ENCODE measurements around the gene RASGRF2. TPM values are rescaled to one million over a fixed set of nuclear protein-coding genes. Genes with fewer than 3 reads are reported as not detected.
"Not testable (repeated sequence)": the region's sequence is repeated elsewhere in the genome, so short reads cannot be mapped to it uniquely, and the experiment has no call there.

RASGRF2 gene
- total RNA-seq, 1 donor from 2014 or later: 4.8 TPM

DNA sequence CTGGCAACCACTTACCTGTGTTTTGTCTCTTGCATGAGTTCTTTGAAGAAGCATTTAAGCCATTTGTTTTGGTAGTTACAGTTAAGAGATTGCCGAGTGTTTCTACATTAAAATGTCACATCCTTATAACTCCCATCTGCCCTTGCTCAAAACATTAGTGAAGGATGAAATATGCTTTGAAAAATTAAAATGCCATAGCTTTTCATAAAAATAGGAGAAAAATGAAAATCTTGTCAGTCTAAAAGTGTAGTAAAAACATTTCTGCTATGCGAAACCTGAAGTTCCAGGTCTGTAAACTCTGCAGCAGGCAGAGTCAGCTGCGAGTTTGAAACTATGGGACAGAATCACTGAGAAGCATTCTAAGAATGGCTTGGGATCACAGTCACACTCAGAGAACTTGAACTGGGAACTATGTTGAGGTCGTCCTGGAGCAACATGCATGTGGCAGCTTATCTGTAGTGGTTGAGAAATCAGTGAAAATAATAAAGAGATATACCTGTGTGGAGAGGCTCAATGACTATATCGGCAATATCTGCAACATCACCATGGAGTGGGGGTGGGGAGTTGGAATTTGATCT lies 67.4 kb downstream of the RASGRF2 start:
- H3K27ac ChIP-seq (replicated peaks): no peak overlapping the region
- H3K27me3 ChIP-seq (ENCODE audit: low read depth): peaks cover 8% of the 10 kb centered on the region
- no peak for DNase-seq
- H3K4me1 ChIP-seq: peaks cover 8% of the 10 kb centered on the region
- TF ChIP-seq, protein P1, sequence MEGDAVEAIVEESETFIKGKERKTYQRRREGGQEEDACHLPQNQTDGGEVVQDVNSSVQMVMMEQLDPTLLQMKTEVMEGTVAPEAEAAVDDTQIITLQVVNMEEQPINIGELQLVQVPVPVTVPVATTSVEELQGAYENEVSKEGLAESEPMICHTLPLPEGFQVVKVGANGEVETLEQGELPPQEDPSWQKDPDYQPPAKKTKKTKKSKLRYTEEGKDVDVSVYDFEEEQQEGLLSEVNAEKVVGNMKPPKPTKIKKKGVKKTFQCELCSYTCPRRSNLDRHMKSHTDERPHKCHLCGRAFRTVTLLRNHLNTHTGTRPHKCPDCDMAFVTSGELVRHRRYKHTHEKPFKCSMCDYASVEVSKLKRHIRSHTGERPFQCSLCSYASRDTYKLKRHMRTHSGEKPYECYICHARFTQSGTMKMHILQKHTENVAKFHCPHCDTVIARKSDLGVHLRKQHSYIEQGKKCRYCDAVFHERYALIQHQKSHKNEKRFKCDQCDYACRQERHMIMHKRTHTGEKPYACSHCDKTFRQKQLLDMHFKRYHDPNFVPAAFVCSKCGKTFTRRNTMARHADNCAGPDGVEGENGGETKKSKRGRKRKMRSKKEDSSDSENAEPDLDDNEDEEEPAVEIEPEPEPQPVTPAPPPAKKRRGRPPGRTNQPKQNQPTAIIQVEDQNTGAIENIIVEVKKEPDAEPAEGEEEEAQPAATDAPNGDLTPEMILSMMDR (IDR thresholded peaks at IDR 0.05; ENCODE audit: borderline replicate concordance): no peak
- H3K36me3 ChIP-seq: no peaks in the 10 kb centered on the region
- intact Hi-C loops (cut with micrococcal nuclease): no loop called here
- no peak overlapping the region for H3K4me3 ChIP-seq
- H3K9me3 ChIP-seq (replicated peaks): peaks cover 28% of the 10 kb centered on the region

DNA sequence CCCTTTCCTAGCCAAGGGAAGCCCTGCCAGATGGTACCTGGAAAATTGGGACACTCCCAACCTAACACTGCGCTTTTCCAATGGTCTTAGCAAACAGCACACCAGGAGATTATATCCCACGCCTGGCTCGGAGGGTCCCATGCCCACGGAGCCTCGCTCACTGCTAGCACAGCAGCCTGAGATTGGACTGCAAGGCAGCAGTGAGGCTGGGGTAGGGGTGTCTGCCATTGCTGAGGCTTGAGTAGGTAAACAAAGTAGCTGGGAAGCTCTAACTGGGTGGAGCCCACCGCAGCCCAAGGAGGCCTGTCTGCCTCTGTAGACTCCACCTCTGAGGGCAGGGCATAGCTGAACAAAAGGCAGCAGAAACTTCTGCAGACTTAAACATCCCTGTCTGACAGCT lies 68.7 kb downstream of the RASGRF2 start:
- H3K27me3 ChIP-seq (ENCODE audit: low read depth); intact Hi-C loops (cut with micrococcal nuclease); H3K4me1 ChIP-seq; DNase-seq; H3K4me3 ChIP-seq; H3K36me3 ChIP-seq; H3K27ac ChIP-seq (replicated peaks): not testable (repeated sequence)
- H3K9me3 ChIP-seq (replicated peaks): peaks cover 31% of the 10 kb centered on the region

DNA sequence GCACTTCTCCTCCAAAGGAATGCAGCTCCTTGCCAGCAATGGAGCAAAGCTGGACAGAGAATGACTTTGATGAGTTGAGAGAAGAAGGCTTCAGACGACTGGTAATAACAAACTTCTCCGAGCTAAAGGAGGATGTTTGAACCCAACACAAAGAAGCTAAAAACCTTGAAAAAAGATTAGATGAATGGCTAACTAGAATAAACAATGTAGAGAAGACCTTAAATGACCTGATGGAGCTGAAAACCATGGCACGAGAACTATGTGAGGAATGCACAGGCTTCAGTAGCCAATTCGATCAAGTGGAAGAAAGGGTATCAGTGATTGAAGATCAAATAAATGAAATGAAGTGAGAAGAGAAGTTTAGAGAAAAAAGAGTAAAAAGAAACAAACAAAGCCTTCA lies 69.6 kb downstream of the RASGRF2 start:
- H3K4me3 ChIP-seq; H3K36me3 ChIP-seq; intact Hi-C loops (cut with micrococcal nuclease); H3K4me1 ChIP-seq; DNase-seq; H3K27ac ChIP-seq (replicated peaks); H3K27me3 ChIP-seq (ENCODE audit: low read depth): not testable (repeated sequence)
- H3K9me3 ChIP-seq (replicated peaks): peaks cover 32% of the 10 kb centered on the region

DNA sequence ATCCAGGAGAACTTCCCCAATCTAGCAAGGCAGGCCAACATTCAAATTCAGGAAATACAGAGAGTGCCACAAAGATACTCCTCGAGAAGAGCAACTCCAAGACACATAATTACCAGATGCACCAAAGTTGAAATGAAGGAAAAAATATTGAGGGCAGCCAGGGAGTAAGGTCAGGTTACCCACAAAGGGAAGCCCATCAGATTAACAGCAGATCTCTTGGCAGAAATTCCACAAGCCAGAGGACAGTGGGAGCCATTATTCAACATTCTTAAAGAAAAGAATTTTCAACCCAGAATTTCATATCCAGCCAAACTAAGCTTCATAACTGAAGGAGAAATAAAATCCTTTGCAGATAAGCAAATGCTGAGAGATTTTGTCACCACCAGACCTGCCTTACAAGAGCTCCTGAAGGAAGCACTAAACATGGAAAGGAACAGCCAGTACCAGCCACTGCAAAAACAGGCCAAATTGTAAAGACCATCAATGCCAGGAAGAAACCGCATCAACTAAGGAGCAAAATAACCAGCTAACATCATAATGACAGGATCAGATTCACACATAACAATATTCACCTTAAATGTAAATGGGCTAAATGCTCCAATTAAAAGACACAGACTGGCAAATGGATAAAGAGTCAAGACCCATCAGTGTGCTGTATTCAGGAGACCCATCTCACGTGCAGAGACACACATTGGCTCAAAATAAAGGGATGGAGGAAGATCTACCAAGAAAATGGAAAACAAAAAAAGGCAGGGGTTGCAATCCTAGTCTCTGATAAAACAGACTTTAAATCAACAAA lies 70.3 kb downstream of the RASGRF2 start:
- DNase-seq; H3K36me3 ChIP-seq; H3K27me3 ChIP-seq (ENCODE audit: low read depth); intact Hi-C loops (cut with micrococcal nuclease); H3K27ac ChIP-seq (replicated peaks); H3K4me1 ChIP-seq; H3K4me3 ChIP-seq: not testable (repeated sequence)
- H3K9me3 ChIP-seq (replicated peaks): peaks cover 39% of the 10 kb centered on the region

DNA sequence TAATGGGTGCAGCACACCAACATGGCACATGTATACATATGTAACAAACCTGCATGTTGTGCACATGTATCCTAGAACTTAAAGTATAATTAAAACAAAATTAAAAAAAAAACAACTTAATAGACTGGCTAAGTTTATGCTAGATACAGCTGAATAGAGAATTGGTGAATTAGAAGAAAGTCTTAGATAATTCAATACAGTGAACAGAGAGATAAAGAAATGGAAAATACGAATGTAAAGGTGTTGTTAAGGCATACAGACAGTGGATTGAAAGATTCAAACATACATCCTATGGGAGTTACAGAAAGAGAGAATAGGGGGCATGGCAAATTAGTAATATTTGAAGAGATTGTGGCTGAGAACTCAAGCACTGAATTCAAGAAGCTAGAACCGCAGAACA lies 75.4 kb downstream of the RASGRF2 start:
- no peak for DNase-seq
- intact Hi-C loops (cut with micrococcal nuclease): no loop called here
- Histone ChIP-seq H3K27ac (replicated peaks) (no peak overlapping the region), H3K4me1 (no peaks in the 10 kb centered on the region), H3K36me3 (no peaks in the 10 kb centered on the region), H3K9me3 (replicated peaks) (peaks cover 35% of the 10 kb centered on the region), H3K4me3 (no peak overlapping the region), H3K27me3 (ENCODE audit: low read depth) (no peaks in the 10 kb centered on the region)
- TF ChIP-seq, protein P1 (IDR thresholded peaks at IDR 0.05; ENCODE audit: borderline replicate concordance): no peak

DNA sequence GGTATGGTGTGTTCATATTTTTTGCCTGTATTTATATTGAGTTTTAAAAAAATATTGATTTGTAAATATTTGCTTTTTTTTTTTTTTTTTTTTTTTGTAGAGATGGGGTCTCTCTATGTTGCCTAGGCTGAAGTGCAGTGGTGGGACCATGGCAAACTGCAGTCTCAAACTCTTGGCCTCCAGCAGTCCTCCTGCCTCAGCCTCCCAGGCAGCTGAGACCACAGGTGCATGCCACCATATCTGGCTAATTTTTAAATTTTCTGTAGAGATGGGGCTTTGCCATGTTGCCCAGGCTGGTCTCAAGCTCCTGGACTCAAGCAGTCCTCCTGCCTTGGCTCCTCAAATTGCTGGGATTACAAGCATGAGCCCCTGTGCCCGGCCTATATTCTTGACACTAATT lies 78.3 kb downstream of the RASGRF2 start:
- Histone ChIP-seq H3K36me3 (no peaks in the 10 kb centered on the region), H3K4me1 (no peaks in the 10 kb centered on the region), H3K27me3 (ENCODE audit: low read depth) (no peaks in the 10 kb centered on the region), H3K4me3 (no peak overlapping the region), H3K9me3 (replicated peaks) (peaks cover 27% of the 10 kb centered on the region), H3K27ac (replicated peaks) (no peak overlapping the region)
- no peak for DNase-seq
- TF ChIP-seq, protein P1 (IDR thresholded peaks at IDR 0.05; ENCODE audit: borderline replicate concordance): no peak
- intact Hi-C loops (cut with micrococcal nuclease): no loop called here

DNA sequence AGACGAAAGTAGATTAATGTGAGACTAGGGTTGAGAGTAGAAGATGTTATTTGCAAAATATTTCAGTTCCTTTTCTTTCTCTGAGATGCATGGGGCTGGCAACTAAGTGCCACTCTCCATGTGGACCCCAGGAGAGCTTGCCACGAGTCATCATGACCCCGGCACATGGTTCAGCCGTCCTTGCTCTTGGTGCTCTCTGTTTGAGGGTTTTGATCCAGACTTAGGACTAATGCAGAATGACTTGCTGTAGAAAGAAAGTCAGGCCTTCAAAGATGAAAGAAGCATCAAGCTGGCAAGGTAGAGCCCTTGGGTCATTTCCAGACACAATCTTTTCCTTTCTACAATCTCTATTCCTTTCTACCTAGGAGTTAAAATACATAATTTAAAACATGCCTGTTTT lies 84.7 kb downstream of the RASGRF2 start:
- intact Hi-C loops (cut with micrococcal nuclease): no loop called here
- Histone ChIP-seq H3K9me3 (replicated peaks) (no peaks in the 10 kb centered on the region), H3K27me3 (ENCODE audit: low read depth) (no peaks in the 10 kb centered on the region), H3K4me3 (no peak overlapping the region), H3K27ac (replicated peaks) (no peak overlapping the region), H3K36me3 (no peaks in the 10 kb centered on the region), H3K4me1 (no peaks in the 10 kb centered on the region)
- DNase-seq: no peak
- TF ChIP-seq, protein P1 (IDR thresholded peaks at IDR 0.05; ENCODE audit: borderline replicate concordance): no peak
